GM19397 (cell line): ENCODE measurements around the gene HYI.
"Not testable (repeated sequence)": the region's sequence is repeated elsewhere in the genome, so short reads cannot be mapped to it uniquely, and the experiment has no call there.

Experiments
- ATAC-seq: cut with Tn5 transposase; IDR thresholded peaks from one replicate; pipeline ENCODE4 v1.9.1; 2021; ENCODE audit warnings: mild to moderate bottlenecking, moderate library complexity; ENCODE audit not compliant: unreplicated experiment

The HYI gene, protein sequence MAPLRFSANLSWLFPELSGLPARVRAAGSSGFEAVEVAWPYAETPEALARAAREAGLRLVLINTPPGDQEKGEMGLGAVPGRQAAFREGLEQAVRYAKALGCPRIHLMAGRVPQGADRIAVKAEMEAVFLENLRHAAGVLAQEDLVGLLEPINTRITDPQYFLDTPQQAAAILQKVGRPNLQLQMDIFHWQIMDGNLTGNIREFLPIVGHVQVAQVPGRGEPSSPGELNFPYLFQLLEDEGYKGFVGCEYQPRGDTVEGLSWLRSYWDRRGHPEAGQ

DNA sequence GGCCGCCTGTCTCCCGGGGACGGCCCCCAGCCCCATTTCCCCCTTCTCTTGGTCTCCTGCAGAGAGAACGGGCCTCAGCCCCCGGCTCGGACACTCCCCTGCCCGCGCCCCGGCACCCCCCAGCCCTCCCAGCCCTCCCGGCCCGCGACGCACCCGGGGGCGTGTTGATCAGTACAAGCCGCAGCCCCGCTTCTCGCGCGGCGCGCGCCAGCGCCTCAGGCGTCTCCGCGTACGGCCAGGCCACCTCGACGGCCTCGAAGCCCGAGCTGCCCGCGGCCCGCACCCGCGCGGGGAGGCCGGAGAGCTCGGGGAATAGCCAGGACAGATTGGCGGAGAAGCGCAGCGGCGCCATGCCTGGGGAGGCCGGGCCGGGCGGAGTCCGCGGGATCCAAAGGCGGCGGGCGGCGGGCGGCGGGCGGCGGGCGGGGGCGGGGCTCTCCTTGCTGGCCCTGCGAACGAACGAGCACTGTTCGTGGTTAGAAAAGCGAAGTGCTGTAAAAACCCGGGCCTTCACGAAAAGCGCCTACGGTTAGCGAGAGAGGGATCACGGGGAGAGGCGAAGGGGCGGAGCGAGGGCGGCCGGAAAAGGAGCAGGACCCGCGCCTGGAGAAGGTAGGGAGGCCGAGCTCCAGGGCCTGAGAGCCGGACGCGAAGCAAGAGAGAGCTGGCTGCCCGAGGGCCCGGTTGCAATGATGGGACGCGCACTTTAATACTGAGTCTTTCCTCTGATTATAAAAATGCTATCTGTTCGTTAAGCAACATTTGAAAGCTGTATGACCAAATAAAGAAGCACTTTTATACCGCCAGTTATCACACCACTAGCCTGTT, at the start of gene HYI:
HYI (minus strand) TSS at position 490 of the 828 bp plus-strand sequence; CDS start at position 352, 138 bp downstream.
- ATAC-seq: no peak

DNA sequence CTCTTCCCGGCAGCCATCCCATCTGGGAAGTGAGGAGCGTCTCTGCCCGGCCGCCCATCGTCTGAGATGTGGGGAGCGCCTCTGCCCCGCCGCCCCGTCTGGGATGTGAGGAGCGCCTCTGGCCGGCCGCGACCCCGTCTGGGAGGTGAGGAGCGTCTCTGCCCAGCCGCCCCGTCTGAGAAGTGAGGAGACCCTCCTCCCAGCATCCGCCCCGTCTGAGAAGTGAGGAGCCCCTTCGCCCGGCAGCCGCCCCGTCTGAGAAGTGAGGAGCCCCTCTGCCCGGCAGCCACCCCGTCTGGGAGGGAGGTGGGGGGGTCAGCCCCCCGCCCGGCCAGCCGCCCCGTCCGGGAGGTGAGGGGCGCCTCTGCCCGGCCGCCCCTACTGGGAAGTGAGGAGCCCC, 48.1 kb upstream of the HYI start:
- not testable (repeated sequence) for ATAC-seq

DNA sequence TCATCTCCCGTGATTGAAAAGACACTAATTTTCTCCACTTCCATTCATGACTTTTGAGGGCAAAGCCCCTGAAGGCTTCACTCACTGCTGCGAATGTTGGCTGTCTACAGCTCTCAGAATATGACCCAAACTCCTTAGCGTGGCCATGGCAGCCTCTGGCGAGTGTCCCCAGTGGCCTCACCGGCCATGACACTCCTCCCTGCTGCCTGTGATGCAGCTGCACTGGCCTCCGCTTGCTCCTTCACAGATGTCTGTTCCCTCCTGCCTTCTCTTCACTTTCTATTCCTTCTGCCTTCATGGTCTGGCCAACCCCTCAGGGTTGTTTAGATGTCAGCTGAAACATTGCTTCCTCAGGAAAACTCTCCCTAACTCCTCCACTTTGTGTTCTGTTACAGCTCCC, 46.2 kb upstream of the HYI start:
- no peak for ATAC-seq

DNA sequence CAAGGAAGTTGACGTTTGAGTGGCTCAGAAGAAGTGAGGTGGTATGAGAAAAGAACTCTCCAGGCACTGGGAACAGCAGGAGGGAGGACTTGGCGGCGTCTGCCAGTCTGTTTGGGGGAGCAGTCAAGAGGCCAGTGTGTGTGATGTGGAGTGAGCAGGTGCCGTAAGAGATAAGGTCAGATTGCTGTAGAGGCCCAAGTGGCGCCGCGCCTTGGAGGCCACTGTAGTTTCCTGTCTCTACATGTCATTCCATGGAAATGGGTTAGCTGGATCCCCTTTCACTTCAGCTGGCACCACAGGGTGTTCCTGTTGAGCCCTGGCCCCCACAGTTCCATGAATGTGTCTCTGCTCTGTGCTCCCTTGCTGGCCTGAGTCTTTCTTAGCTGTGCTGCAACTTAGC, 41.5 kb upstream of the HYI start:
- no peak for ATAC-seq

DNA sequence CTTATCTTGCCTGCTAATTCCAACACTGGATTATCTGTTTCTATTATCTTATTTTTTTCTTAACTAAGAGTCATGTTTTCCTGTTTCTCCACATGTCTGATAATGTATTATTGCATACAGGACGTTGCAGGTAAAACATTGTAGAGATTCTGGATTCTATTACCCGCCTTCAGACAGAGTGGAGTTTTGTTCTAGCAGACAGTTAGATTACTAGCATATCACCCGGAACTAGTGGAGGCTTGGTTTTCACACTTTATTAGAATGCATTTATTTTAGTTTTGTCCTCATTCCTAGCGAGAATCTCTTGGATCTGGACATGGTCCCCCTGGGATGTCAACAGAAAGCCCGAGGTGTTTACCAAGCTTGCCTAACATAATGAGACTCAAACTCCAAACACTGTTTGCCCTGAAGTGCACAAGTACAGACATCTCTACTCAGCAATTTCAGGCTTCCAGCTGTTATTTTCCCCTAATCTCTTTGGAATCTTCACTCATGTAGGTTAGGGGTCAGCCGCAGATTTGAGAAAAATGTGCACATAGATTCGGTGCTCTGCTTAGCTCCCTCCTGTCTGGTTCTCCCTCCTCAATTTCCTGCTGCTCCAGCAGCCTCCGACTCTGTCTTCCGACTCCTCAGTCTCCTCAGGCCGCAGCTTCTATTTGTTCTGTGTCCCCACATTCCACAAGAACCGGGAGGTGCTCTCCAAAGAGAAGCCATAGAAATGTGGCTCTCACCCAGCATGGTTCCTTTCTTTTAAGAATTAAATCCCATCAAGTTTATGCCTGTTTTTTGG, 40.1 kb upstream of the HYI start:
- no peak for ATAC-seq

DNA sequence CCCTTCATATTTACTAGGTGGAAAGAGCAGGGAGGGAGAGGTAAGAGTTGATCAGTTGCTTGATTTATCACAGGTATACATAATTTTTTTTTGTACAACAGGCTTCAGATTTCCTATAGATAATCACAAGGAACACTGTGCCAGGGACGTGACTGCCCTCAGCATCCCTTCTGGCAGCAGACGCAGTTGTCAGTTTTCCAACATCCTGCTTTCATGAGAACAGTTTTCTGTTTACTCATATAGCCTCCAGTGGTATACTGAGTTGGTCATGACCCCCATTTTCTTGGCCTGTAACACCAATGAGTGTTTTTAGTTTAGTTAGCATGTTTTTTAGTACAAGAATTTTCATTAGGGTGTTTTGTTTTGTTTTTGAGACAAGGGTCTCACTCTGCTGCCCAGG, 39.1 kb upstream of the HYI start:
- ATAC-seq: no peak

DNA sequence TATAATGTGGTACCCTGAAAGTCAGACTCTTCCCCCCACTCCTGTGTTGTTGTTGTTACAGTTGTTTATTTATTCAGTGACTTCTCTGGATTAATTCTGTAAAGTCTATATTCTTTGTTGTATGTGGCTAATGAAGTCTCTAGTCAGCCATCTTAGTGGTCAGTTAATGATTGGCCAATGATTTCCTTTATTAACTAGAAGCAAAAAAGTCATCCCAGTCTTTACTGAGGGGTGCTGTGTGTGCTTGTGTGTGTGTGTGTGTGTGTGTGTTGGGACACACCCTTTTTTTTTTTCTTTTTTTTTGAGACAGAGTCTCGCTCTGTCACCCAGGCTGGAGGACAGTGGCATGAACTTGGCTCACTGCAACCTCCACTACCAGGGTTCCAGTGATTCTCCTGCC, 37.3 kb upstream of the HYI start:
- ATAC-seq: no peak

DNA sequence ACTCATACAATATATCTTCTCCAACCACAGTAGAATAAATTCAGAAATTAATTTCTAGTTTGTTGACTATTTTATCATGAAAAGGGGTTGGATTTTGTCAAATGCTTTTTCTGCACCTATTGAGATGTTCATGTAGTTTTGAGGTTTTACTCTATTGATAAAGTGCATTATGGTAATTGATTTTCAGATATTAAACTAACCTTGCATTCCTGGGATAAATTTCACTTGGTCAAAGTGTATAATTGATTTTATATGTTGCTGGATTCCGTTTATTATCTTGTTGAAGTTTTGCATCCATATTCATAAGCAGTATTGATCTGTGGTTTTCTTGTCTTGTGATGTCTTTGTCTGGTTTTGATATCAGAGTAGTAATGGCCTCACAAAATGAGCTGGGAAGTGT, 34.4 kb upstream of the HYI start:
- ATAC-seq: no peak

DNA sequence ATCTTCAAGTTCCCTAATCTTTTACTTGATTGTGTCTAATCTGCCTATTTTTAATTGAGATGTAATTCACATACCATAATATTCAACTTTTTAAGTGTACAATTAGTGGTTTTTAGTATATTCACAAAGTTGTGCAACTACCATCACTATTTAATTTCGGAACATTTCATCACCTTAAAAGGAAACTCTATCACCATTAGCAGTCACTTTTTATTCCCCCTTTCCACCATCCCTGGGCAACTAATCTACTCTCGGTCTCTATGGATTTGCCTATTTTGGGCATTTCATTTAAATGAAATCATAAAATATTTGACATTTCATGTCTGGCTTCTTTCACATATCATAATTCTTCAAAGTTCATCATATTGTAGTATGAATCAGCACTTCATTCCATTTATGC, 30.6 kb upstream of the HYI start:
- no peak for ATAC-seq

DNA sequence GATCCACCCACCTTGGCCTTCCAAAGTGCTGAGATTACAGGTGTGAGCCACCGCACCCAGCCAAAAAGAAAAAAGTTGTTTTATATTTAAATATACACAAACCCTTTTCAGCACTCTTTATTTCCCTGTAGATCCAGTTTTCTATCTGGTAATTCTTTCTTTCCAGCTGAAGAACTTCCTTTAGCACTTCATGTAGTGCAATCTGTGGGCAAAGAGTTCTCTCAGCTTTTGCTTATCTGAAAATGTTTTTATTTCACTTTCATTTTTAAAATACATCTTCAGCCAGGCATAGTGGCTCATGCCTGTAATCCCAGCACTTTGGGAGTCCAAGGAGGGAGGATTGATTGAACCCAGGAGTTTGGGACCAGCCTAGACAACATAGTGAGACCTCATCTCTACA, 28.5 kb upstream of the HYI start:
- ATAC-seq: no peak

DNA sequence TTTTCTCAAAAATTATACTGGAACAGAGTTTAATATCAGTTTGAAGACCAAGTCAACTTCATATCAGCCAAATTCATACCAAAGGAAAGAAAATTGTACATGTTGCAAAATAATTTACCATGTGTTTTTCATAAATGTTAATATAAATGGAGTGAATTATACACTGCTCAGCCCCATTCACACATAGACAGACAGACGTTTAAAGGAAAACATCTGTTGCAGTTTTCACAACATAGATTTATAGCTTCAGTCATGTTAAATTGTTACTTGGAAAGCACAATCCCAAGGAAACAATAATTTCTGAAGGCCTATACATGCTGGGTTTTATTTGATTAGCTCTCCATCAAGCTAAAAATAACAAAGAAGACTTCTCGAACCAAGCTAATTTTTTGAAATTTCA, 27.8 kb upstream of the HYI start:
- ATAC-seq: no peak

DNA sequence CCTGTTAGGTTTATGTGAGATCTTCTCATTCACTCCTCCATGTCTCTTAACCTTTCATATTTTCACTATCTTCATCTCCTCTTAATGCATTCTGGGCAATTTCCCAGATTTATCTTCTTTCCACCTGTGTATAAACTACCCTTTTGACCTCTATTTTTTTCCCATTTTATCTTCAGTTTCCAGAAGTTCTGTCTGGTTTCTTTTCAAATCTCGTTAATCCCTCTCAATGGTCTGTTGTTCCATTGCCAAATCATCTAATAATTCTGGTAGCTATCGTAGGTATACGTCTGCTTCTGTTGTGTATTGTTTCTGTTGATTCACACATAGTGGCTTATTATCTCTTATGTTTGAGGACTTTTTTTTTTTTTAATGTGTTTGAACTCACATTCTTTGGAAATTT, 25.7 kb upstream of the HYI start:
- ATAC-seq: no peak

DNA sequence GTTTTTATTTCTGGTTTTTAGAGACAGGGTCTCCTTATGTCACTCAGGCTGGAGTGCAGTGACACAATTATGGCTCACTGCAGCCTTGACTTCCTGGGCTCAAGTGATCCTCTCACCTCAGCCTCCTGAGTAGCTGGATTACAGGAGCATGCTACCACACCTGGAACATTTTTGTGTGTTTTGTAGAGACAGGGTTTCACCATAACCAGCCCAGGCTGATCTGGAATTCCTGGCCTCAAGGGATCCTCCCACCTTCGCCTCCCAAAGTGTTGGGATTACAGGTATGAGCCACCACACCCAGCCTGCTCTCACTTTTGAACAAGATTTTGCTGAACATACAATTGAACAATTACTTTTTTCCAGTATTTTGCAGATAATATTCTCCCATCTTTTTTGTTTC, 24.0 kb upstream of the HYI start:
- ATAC-seq: no peak

DNA sequence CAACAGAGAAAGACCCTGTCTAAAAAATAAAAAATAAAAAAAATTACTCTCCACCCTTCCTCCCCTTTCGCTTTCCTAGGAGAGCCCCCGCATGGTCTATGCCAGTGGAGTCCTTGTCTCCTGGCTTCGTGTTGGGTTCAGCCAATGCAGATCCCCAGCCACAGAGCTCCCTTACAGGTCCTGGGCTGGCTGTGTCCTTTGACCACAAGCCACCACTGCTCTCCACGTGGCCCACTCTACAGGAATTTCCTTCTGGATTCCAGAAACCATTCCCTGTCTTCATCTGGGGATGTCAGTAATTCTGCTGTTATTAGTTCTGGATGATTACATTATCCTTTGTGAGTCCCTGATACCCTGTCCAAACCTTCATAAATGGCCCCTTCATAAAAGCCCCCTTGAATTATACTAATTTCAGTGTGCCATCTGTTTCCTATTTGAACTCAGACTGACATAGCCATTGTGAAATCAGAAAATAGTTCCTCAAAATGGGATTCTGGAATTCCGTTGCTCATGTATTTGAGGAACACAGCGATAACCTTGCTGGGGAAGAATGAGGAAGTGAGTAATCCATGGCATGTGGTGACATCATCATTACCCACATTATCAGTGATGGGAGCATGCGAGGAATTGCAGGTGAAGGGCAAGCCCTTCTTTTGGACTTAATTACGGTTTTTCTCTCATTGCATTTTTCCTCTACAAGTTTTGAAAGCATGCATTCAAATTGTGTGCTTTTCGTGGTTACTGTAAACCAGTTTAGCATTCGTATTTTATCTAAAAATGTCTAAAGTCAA, 22.1 kb upstream of the HYI start:
- not testable (repeated sequence) for ATAC-seq

DNA sequence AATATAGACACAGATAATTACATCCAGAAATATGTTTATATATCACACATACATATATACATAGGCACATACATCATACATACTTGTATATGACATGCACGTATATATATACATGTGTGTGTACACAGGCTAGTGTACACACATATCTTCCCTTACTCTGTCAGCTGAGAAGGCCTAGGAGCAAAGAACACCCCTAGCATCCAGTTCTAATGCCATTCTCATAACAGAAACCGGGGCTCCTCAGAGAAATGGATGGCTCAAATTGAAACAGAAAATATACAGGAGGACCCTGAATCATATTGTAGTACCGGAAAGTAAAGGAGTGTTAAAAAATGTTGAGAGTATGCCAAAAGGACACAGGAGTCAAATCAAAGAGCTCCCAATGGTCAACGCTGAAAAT, 19.7 kb upstream of the HYI start:
- no peak for ATAC-seq

DNA sequence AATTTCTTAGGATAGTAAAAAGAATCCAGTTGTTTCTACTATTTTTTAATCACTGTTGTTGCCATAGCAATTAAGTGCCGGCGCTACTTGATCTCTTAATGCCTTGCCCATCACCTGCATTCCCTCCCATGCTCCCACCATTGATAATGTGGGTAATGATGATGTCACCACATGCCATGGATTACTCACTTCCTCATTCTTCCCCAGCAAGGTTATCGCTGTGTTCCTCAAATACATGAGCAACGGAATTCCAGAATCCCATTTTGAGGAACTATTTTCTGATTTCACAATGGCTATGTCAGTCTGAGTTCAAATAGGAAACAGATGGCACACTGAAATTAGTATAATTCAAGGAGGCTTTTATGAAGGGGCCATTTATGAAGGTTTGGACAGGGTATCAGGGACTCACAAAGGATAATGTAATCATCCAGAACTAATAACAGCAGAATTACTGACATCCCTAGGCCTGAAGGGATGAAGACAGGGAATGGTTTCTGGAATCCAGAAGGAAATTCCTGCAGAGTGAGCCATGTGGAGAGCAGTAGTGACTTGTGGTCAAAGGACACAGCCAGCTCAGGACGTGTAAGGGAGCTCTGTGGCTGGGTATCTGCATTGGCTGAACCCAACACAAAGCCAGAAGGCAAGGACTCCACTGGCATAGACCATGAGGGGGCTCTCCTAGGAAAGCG, 18.9 kb upstream of the HYI start:
- not testable (repeated sequence) for ATAC-seq

DNA sequence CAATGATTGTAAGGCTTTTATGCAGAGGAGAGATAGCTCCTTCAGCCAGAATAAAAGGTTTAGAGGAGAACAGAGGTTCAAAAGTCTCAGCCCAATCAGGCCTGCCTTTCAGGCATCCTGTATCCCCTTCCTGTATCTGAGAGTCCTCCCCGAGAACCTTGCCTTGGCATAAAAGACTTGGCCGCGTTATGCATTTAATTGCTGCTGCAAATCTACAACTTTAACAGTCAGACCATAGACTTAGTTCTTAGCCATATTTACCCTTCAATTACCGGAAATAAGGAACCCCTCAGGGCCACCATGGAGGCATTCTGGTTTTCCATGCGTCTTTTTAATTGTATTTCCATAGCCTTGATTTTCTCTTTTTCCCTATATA, 18.3 kb upstream of the HYI start:
- no peak for ATAC-seq

DNA sequence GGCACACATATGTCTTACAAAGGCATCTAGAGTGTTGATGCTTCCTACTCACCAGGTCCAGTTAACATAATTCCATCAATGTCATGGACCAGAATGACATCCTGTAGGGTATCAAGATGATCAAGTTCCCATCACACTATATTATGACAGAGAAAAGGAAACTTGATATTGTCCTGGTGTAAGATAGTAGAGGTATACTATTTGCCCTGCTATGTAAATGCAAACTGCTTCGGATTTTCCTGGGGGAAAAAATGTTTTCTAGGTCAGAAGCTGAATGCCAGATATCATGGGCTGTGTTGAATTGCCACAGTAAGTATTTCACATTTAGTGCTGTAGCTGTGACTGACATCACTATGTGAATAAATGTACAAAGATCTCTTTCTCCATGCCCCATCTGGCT, 16.2 kb upstream of the HYI start:
- no peak for ATAC-seq

DNA sequence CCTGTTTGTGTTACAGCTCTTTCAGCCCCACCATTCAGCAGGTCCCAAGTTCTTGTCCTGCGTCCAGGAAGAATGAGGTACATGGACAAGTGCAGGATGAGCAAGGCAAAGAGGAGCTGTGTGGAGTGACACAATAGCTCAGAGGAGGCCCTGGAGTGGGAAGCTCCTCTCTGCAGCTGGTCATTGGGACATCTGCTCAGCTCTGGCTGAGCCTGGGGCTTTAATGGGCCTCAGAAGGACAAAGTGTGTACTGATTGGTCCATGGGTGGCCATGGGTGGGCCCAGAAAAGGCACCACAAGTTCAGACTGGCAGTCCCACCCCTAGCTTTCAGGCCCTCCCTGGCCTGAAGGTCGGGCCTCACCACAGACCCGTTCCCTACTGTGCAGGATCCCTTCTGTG, 14.7 kb upstream of the HYI start:
- no peak for ATAC-seq

DNA sequence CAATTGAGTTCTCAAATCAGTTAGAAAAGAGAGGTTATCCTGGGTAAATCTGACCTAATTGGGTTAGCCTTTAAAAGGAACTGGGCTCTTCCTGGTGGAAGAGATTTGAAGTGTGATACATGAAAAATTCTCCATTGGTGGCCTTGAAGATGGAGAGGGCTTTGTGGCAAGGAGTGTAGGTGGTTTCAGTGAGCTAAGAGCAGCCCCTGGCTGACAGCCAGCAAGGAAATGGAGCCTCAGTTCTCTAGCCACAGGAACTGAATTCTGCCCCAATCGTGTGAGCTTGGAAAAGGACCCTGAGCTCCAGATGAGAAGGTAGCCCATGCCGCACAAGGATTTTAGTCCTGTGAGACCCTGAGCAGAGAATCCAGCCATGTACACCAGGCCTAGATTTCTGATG, 12.7 kb upstream of the HYI start:
- no peak for ATAC-seq
